Ovary (tissue), 3 donors: ENCODE data around the gene GNAI2.

Source experiments
- CTCF ChIP-seq, 3 donors: fragments of 450-650 bp in 2 of 3; fragments of 200-600 bp in 1 of 3; IDR thresholded peaks; one replicate each; pipeline versions ENCODE4 v1.5.1 to v1.8.0; 2016 to 2022; ENCODE audit warnings: antibody characterized with exemption in 3 of 3, mild to moderate bottlenecking in 1 of 3
- EP300 ChIP-seq: sonication (generic); formaldehyde crosslinking; IDR thresholded peaks from one replicate; pipeline ENCODE4 v1.6.1; 2017; ENCODE audit warnings: antibody characterized with exemption
- POLR2A ChIP-seq: fragments of 450-650 bp; IDR thresholded peaks from one replicate; pipeline ENCODE4 v1.6.1; 2017; ENCODE audit warnings: antibody characterized with exemption, mild to moderate bottlenecking, moderate library complexity
- donor health status: DM: no; HTN: no; CAD: no.

- TF ChIP-seq CTCF (IDR thresholded peaks at IDR 0.05) (no peak), EP300 (no peak), POLR2A (no peak)
These were observed 28.5 kb downstream of the GNAI2 start for GRCh38 chr3:50264383-50264963.
